Karpas-422 (cell line): ENCODE results near the gene TNFSF13B. TPM values are rescaled to one million over a fixed set of nuclear protein-coding genes. Genes with fewer than 3 reads are reported as not detected.

Experiments
- DNase-seq: peaks from one replicate; pipeline ENCODE4 v3.0.0-alpha.2; 2015
- H2AFZ ChIP-seq: fragments of 200-600 bp; sonication (generic); 2 replicates; pipeline ENCODE4 v1.6.1; 2014; ENCODE audit warnings: antibody characterized with exemption, low read length, mixed read lengths
- H3K27ac ChIP-seq: fragments of 200-600 bp; sonication (generic); 2 replicates; pipeline ENCODE4 v1.5.1; 2014; ENCODE audit warnings: mild to moderate bottlenecking, low read length, moderate library complexity
- H3K27me3 ChIP-seq: fragments of 200-600 bp; sonication (generic); 2 replicates; pipeline ENCODE4 v1.6.1; 2014; ENCODE audit warnings: low read length, mixed read lengths
- H3K36me3 ChIP-seq: fragments of 200-600 bp; sonication (generic); 2 replicates; pipeline ENCODE4 v1.6.1; 2014; ENCODE audit warnings: low read length, mixed read lengths; ENCODE audit not compliant: insufficient read depth
- H3K4me1 ChIP-seq: fragments of 200-600 bp; sonication (generic); 2 replicates; pipeline ENCODE4 v1.6.1; 2014; ENCODE audit warnings: mild to moderate bottlenecking, low read length, mixed read lengths
- H3K4me2 ChIP-seq: fragments of 200-600 bp; sonication (generic); 2 replicates; pipeline ENCODE4 v1.6.1; 2014; ENCODE audit warnings: low read length, low read depth, mild to moderate bottlenecking; ENCODE audit not compliant: poor library complexity, severe bottlenecking
- H3K4me3 ChIP-seq: fragments of 200-600 bp; sonication (generic); 2 replicates; pipeline ENCODE4 v1.5.1; 2014; ENCODE audit warnings: mild to moderate bottlenecking, antibody characterized with exemption, low read length, mixed read lengths
- H3K79me2 ChIP-seq: fragments of 200-600 bp; sonication (generic); 2 replicates; pipeline ENCODE4 v1.6.1; 2014; ENCODE audit warnings: mild to moderate bottlenecking, low read length, mixed read lengths
- H3K9ac ChIP-seq: fragments of 200-600 bp; sonication (generic); 2 replicates; pipeline ENCODE4 v1.6.0; 2014; ENCODE audit warnings: low read length
- H3K9me2 ChIP-seq: fragments of 200-600 bp; sonication (generic), shearing (Covaris generic); replicated peaks from 2 replicates; pipeline ENCODE4 v1.6.0; 2014; ENCODE audit warnings: mild to moderate bottlenecking, low read length, moderate library complexity; ENCODE audit not compliant: insufficient read depth
- H3K9me3 ChIP-seq: fragments of 300-700, 200-600 bp; sonication (generic); 2 replicates; pipeline ENCODE4 v1.6.1; 2014; ENCODE audit warnings: low read length, mixed read lengths
- H4K20me1 ChIP-seq: fragments of 200-600 bp; sonication (generic); 2 replicates; pipeline ENCODE4 v1.6.1; 2014; ENCODE audit warnings: mild to moderate bottlenecking, antibody characterized with exemption, low read length, low read depth; ENCODE audit not compliant: insufficient read depth
- total RNA-seq: library from RNA; depleted of rRNA; stranded (reverse); fragments of >200 nt; shearing (Covaris generic); gene quantifications from 2 replicates; pipeline ENCODE4 v1.2.3, GENCODE V29; 2014; ENCODE audit warnings: low replicate concordance

TNFSF13B gene
- total RNA-seq, 1 experiment from 2014 or later = 1.1 TPM

DNA sequence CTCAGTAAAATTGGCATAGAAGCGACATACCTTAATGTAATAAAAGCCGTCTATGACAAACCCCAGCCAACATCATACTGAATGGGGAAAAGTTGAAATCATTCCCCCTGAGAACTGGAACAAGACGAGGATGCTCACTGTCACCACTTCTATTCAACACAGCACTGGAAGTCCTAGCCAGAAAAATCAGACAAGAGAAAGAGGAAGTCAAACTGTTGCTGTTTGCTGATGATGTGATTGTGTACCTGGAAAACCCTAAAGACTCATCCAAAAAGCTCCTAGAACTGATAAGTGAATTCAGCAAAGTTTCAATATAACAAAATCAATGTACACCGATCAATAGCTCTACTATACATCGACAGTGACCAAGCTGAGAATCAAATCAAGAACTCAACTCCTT, 63.3 kb downstream of the TNFSF13B start:
- no peaks in the 10 kb centered on the region for H3K36me3 ChIP-seq
- no peak overlapping the region for H3K4me2 ChIP-seq
- no peak overlapping the region for H3K9ac ChIP-seq
- H3K4me3 ChIP-seq = no peak overlapping the region
- H3K27ac ChIP-seq = no peak overlapping the region
- H3K9me2 ChIP-seq = no peaks in the 10 kb centered on the region
- DNase-seq = no peak
- H2AFZ ChIP-seq = no peak overlapping the region
- H3K79me2 ChIP-seq = no peaks in the 10 kb centered on the region
- H3K27me3 ChIP-seq = no peaks in the 10 kb centered on the region
- H3K9me3 ChIP-seq = no peaks in the 10 kb centered on the region
- H3K4me1 ChIP-seq = no peaks in the 10 kb centered on the region
- H4K20me1 ChIP-seq = no peaks in the 10 kb centered on the region

DNA sequence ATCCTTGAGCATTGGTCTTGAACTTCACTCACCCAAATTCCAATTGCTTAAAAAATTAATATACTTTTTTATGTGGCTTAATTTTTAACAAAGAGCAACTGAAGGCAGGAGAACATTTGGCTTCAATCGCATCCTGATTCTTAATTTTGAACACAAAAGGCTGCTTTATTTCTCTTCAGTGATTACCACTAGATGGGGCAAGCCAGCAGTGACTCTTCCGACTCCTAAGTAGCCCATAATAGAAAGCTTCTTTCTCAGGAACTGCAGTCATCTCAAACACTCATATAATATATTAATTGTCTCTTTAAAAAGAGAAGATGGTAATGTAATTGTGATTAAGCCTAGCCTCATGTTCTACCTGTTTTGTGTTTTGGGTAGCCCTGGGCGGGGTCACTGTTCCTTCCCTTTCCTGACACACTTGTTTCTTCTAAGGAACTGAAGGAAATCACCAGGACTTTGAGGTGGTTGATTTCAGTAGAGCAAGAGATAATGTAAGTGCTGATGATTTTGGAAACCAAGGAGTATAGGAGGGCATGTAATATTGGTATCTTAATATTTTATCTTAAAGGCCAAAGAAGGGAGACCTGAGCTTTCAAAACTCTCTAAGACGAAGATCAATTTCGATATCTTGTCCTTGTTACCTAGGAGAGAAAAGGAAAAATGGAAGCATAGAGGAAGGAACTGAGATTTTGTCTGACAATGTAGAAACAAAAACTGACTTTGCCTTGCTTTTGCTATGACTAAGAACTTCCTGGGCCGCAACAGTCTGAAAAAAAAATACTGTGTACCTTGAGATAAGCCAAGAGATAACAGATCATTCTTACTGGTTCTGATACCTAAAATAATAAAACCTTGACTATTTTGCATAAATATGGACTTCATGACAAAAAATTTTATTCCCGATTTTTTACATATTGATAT, 73.1 kb downstream of the TNFSF13B start:
- H4K20me1 ChIP-seq = no peaks in the 10 kb centered on the region
- H3K27ac ChIP-seq = no peak overlapping the region
- no peaks in the 10 kb centered on the region for H3K79me2 ChIP-seq
- H2AFZ ChIP-seq = no peak overlapping the region
- no peaks in the 10 kb centered on the region for H3K9me3 ChIP-seq
- no peaks in the 10 kb centered on the region for H3K4me1 ChIP-seq
- no peaks in the 10 kb centered on the region for H3K36me3 ChIP-seq
- no peak overlapping the region for H3K4me2 ChIP-seq
- DNase-seq = peak; percentile 45
- H3K9me2 ChIP-seq = no peaks in the 10 kb centered on the region
- H3K9ac ChIP-seq = no peak overlapping the region
- H3K27me3 ChIP-seq = no peaks in the 10 kb centered on the region
- H3K4me3 ChIP-seq = no peak overlapping the region

DNA sequence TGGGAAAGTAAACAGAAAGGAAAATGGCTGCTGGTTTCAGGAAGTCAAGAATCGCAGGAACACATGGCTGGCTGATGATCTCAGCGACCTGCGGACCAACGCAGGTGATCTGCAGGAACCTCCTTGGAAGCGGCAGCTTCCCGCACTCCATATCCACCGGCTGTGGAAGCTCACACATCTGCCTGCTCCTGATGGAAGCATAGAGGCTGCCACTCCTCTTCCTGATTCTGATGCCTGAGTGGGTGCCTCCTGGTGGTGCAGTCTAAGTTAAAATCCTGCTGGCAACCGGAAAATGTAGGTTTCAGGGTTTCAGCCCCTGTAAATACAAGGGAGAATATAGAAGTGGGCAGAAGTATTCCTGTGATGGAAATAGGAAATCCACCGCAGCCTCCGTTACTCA, 75.5 kb downstream of the TNFSF13B start:
- Histone ChIP-seq H4K20me1 (no peaks in the 10 kb centered on the region), H3K9me2 (no peaks in the 10 kb centered on the region), H3K4me2 (no peak overlapping the region), H3K4me3 (no peak overlapping the region), H3K4me1 (no peaks in the 10 kb centered on the region), H3K9me3 (no peaks in the 10 kb centered on the region), H3K27me3 (no peaks in the 10 kb centered on the region), H3K27ac (no peak overlapping the region), H3K79me2 (no peaks in the 10 kb centered on the region), H2AFZ (no peak overlapping the region), H3K36me3 (no peaks in the 10 kb centered on the region), H3K9ac (no peak overlapping the region)
- no peak for DNase-seq

DNA sequence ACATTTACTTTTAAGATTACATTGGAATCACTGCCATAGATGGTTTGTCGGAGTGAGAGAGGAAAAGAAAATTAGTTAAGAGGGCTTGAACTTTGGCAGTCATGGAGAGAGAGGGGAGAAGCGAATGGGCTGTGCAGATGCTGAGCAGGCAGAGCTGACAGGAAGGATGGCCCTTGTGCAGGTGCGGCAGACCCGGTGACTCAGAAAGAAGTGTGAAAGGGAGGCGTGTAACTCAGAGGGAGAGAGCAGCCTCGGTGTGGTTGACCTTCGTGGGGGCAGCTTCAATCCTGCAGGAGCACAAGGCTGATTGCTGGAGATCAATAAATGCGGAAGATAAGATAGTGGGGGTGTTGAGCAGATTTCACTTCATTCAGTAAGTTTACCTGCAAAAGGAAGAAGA, 76.9 kb downstream of the TNFSF13B start:
- no peak overlapping the region for H3K4me3 ChIP-seq
- H2AFZ ChIP-seq = no peak overlapping the region
- no peak overlapping the region for H3K4me2 ChIP-seq
- no peaks in the 10 kb centered on the region for H3K27me3 ChIP-seq
- H3K4me1 ChIP-seq = no peaks in the 10 kb centered on the region
- H4K20me1 ChIP-seq = no peaks in the 10 kb centered on the region
- no peak overlapping the region for H3K9ac ChIP-seq
- H3K9me3 ChIP-seq = no peaks in the 10 kb centered on the region
- H3K36me3 ChIP-seq = no peaks in the 10 kb centered on the region
- no peaks in the 10 kb centered on the region for H3K79me2 ChIP-seq
- no peak overlapping the region for H3K27ac ChIP-seq
- H3K9me2 ChIP-seq = no peaks in the 10 kb centered on the region
- DNase-seq = no peak

DNA sequence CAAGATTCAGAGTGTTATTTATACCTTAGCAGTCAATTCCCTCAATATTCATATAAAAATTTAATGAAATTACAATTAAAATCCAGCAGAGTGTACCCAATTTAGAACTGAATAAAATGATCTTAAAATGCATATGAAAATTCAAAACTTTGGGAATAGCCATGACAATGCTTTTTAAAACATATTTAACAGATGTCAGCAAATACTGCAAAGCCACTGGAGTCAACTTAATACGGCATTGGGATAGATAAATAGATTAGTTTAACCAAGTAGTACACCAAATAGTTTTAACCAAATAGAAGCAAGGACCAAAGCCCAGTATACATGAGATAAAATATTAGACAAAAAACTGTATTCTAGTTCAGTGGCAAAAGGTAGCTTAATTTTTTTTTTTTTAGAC, 79.8 kb downstream of the TNFSF13B start:
- no peak overlapping the region for H2AFZ ChIP-seq
- H3K27me3 ChIP-seq = no peaks in the 10 kb centered on the region
- H3K4me3 ChIP-seq = no peak overlapping the region
- H3K27ac ChIP-seq = no peak overlapping the region
- no peaks in the 10 kb centered on the region for H3K9me2 ChIP-seq
- H4K20me1 ChIP-seq = no peaks in the 10 kb centered on the region
- H3K9ac ChIP-seq = no peak overlapping the region
- no peak overlapping the region for H3K4me2 ChIP-seq
- H3K36me3 ChIP-seq = no peaks in the 10 kb centered on the region
- no peaks in the 10 kb centered on the region for H3K79me2 ChIP-seq
- no peak for DNase-seq
- no peaks in the 10 kb centered on the region for H3K4me1 ChIP-seq
- H3K9me3 ChIP-seq = no peaks in the 10 kb centered on the region

DNA sequence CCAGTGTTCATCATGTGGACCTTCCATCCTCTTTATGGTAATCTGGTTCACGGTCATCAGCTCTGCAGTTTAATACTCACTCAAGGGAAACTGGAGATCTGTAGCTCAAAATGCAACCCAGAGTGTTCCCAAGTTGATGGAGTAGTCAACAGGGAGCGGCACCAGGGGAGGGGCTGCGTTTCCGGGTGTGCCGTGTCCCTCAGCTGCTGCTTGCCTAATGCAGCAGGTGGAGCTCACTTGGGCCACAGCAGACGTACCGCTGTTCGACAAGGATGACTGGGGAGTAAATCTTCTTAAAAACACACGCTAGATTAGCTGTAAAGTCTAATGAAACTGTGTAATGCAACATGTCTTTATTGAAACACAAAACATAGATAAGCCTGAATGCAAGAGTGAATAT, 81.1 kb downstream of the TNFSF13B start:
- Histone ChIP-seq H3K9me2 (no peaks in the 10 kb centered on the region), H3K79me2 (no peaks in the 10 kb centered on the region), H3K4me1 (no peaks in the 10 kb centered on the region), H3K27me3 (no peaks in the 10 kb centered on the region), H3K27ac (no peak overlapping the region), H2AFZ (no peak overlapping the region), H3K9me3 (no peaks in the 10 kb centered on the region), H3K4me3 (no peak overlapping the region), H3K9ac (no peak overlapping the region), H4K20me1 (no peaks in the 10 kb centered on the region), H3K36me3 (no peaks in the 10 kb centered on the region), H3K4me2 (no peak overlapping the region)
- no peak for DNase-seq

DNA sequence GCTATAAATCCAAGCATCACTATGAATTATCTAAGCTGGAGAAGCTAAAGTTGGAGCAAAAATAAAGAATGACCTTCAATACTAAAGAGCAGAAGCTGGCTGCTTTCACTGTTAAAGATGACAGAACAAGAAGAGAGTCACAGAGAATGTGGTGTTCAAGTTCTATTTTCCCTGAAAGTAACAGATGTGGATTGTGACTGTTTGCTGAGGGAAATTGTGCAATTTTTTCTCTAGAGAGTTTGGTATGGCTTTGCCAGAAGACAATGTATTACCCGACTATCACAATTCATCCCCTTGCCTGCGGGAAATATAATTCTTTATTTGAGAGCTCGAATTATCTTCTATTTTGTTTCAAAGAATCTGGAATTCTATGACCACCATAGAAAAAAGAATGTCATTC, 83.1 kb downstream of the TNFSF13B start:
- H3K79me2 ChIP-seq = no peaks in the 10 kb centered on the region
- no peaks in the 10 kb centered on the region for H3K27me3 ChIP-seq
- no peaks in the 10 kb centered on the region for H3K9me3 ChIP-seq
- H2AFZ ChIP-seq = no peak overlapping the region
- no peak overlapping the region for H3K4me2 ChIP-seq
- no peaks in the 10 kb centered on the region for H4K20me1 ChIP-seq
- H3K27ac ChIP-seq = no peak overlapping the region
- H3K4me3 ChIP-seq = no peak overlapping the region
- H3K36me3 ChIP-seq = no peaks in the 10 kb centered on the region
- H3K9ac ChIP-seq = no peak overlapping the region
- DNase-seq = no peak
- H3K4me1 ChIP-seq = no peaks in the 10 kb centered on the region
- no peaks in the 10 kb centered on the region for H3K9me2 ChIP-seq

DNA sequence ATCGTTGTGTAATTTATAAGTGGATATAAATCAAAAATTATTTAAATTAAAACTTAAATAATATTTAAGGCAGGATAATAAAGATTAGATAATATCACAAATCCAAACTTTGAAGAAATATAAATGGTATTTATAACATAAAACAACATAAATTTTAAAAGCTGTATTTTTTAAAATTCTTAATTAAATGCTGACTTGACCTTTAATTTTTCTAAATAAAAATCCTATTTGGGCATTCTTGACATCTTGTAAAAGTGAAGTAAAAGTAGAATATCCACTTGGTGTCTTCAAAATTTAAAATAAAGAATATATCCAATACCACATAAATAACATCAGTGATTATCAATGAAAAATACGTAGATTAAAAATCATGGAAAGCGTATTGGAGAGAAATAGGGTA, 87.7 kb downstream of the TNFSF13B start:
- Histone ChIP-seq H4K20me1 (no peaks in the 10 kb centered on the region), H3K27me3 (no peaks in the 10 kb centered on the region), H3K9ac (no peak overlapping the region), H3K4me1 (no peaks in the 10 kb centered on the region), H2AFZ (no peak overlapping the region), H3K79me2 (no peaks in the 10 kb centered on the region), H3K4me2 (no peak overlapping the region), H3K9me3 (no peaks in the 10 kb centered on the region), H3K36me3 (no peaks in the 10 kb centered on the region), H3K27ac (no peak overlapping the region), H3K4me3 (no peak overlapping the region), H3K9me2 (no peaks in the 10 kb centered on the region)
- DNase-seq = no peak
